Posterior cingulate gyrus (tissue), 11 donors: ENCODE data around the gene IGSF8.

Experiments used
- DNase-seq, 10 donors: peaks; one replicate each; pipeline versions ENCODE4 v3.0.0 to v3.0.0-alpha.2; 2020 to 2021; ENCODE audit warnings: mixed read lengths in 3 of 10
- intact Hi-C: fragments of 100-400 bp; cut with DNase I; formaldehyde crosslinking; loops from one replicate; pipeline ENCODE4 v1.15.1; 2023

The IGSF8 gene

DNA sequence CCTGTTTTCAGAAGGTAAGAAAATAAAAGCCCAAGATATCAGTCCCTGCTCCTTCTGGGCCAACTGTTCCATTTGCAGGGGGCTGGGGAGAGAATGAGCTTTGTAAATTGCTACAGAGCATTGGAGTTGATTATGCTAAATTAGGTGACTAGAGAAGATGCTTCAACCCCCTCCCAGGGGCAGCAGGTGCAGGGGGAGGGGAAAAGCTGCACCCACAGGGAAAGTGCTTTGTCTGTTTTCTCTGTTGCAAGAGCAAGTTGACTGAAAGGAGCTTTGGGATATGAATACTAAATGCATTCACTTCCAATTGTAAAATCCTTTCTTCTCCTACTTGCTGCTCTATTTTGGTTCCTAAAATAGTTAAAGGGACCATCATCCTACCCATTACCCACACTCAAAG, 50.1 kb downstream of the IGSF8 start:
- intact Hi-C loops = no loop called here
- no peak for DNase-seq

DNA sequence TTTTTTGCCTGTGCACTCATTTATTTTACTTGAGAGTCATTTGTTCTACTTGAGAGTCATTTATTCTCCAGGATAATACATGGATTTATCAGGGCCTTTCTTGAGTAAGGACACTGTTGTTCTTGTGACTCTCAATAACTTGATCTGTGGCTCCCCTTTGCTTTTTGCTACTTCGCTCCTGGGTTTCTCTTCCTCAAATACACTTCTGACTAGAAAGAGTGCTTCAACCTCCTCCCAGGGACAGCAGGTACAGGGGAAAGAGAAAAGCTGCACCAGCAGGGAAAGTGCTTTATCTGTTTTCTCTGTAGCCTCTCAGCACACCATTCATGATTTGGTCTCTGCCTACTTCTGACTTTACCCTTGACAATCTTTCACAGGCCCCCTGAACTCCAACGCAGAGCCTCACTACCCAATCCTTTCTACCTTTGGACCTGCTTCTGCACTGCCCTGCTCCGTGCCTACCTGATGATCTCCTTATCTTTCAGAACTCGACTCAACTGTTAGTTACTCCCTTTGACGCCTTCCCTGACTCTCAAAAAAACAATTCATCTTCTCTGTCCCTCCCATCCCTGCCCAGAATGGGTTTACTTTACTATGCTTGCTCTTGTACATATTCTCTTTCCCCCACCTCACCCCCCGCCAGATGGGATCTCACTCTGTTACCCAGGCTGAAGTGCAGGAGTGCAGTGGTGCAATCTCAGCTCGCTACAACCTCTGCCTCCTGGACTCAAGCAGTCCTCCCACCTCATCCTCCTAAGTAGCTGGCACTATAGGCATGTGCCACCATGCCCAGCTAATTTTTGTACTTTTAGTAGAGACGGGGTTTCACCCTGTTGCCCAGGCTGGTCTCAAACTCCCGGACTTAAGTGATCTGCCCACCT, 51.1 kb downstream of the IGSF8 start:
- DNase-seq = no peak
- intact Hi-C loops = loop anchor here (2.0 kb wide), 1 partner anchor 31 kb away; no protein-coding TSS in a partner anchor

DNA sequence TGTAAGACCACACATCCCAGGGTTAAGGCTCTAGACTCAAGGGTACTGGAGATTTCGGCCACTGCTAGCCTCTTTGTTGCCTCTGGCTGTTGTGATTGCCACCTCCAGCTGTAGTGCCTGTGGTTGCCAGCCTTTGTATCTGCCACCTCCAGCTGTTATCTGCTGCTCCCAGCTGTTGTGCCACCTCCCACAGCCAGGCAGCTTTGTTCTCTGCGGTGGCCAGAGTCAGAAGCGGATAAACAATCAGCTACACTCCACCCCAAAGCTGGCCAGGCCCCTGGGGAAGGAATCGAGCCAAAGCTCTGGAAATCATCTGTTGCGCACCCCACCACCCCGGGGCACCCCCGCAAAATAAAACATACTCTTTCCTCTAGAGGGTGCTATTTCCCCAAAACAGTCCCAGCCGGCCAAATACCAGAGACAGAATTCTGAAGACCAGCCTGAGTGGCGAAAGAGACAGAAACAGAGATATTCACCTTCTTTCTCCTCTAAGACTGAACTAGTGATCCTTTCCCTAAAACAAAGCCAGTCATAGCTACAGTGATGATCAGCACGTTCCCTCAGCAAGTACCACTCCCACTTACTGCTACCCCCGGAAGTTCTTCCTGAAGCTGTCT, 51.8 kb downstream of the IGSF8 start:
- peak; percentile 76 to 98 (median 86) for DNase-seq
- intact Hi-C loops = loop anchor here (2.0 kb wide), 1 partner anchor 32 kb away; no protein-coding TSS in a partner anchor

DNA sequence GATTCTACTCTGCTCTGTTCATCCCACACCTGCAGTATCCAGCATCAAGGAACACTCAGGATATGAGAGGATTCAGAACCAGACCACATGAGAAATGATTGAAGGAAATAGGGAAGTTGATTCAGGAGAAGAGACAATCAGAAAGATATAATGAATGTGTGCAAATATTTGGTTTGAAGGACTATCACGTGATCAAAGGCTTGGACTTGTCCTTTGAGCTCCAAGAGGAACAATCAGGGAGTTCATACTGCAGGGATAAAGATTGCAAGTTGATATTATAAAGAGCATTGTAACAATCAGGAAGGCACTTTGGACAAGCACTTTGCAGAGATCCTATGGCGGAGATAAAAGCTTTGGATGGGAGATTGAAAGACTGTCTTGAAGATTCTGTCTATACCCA, 52.8 kb downstream of the IGSF8 start:
- intact Hi-C loops = loop anchor here (2.0 kb wide), 1 partner anchor 33 kb away; no protein-coding TSS in a partner anchor
- no peak for DNase-seq

DNA sequence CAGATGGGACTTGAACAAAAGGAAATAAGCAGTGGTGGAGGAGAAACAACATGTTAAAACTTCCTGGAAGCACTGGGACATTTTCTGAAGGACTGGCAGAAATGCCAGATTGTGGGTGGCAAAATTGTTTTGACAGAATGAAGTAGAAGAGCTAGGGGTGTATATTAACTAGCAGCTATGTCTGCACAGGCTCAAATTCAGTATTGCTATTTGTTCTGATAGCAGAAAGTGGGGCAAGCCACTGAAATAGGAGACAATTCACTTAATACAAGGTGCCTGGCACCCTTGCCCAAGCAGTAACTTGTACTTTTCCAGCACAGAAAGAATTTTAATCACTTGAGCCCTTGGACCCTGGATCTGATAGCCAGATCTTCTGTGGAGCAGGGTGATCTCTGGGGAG, 54.9 kb downstream of the IGSF8 start:
- DNase-seq = no peak
- intact Hi-C loops = no loop called here
